ENCODE results near the gene NDUFB3.

The NDUFB3 gene

GRCh38 chr2:201128933-201129505 is 57.2 kb downstream of the NDUFB3 start:
- TF ChIP-seq CTCF (IDR thresholded peaks at IDR 0.05; ENCODE audit: insufficient read depth, low read depth, low read length, missing control alignments), result no peak
- DNase-seq (ENCODE audit: low read depth), result peak; percentile 76
- peak overlapping the region; percentile 88 for H3K4me3 ChIP-seq (ENCODE audit: low read depth, low read length)

GRCh38 chr2:201130524-201131186 is 58.9 kb downstream of the NDUFB3 start:
- DNase-seq (ENCODE audit: low read depth), result peak; percentile 66
- H3K4me3 ChIP-seq (ENCODE audit: low read depth, low read length), result peak overlapping the region; percentile 88
- no peak for TF ChIP-seq CTCF (IDR thresholded peaks at IDR 0.05; ENCODE audit: insufficient read depth, low read depth, low read length, missing control alignments)

GRCh38 chr2:201132518-201132917 is 60.7 kb downstream of the NDUFB3 start:
- peak overlapping the region; percentile 88 for H3K4me3 ChIP-seq (ENCODE audit: low read depth, low read length)
- TF ChIP-seq CTCF (IDR thresholded peaks at IDR 0.05; ENCODE audit: insufficient read depth, low read depth, low read length, missing control alignments), result no peak
- peak; percentile 78 for DNase-seq (ENCODE audit: low read depth)

Data from GM12865 (cell line).